Measurements from ENCODE around the gene PTAR1. TPM values are rescaled to one million over a fixed set of nuclear protein-coding genes. Genes with fewer than 3 reads are reported as not detected.
A peak's percentile ranks its signal among the peaks of the same experiment; 100 is the strongest.

Gene PTAR1
- total RNA-seq, 2 experiments from 2014 or later, result 35.2 to 37.1 TPM

DNA sequence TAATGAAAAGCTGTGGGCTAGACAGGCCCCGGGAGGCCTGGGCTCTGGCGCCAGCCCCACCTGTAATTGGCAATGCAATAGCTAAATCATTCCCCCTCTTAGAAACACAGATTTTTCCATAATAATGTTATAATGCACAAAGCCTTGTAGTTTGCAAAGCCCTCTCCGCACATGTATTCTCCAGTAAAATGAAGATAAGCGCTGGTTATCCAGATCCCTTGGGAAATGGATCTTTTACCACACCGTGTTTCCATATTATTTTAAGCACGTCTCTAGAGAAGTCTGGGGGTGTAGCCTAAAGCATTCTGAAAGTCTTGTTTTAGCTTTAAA lies 86.5 kb downstream of the PTAR1 start:
- H3K27me3 Mint-ChIP-seq, result peaks cover 19% of the 10 kb centered on the region
- DNase-seq (no peak), ATAC-seq (no peak)
- H3K4me3 Mint-ChIP-seq, result peak overlapping the region; percentile 67
- POLR2A ChIA-PET, result no interaction called here
- no peaks in the 10 kb centered on the region for H3K9me3 Mint-ChIP-seq (ENCODE audit: low read depth)
- intact Hi-C loops (cut with DNase I, micrococcal nuclease), result loop anchor here (1.0 to 5.0 kb wide), 4 partner anchors 204 to 584 kb away; partner anchors contain the start of gene SMC5 (in 1 of the 2)
- no peak overlapping the region for H3K27ac Mint-ChIP-seq
- no peaks in the 10 kb centered on the region for H3K36me3 Mint-ChIP-seq (ENCODE audit: low read depth)
- CTCF ChIA-PET, result interaction anchor here (0.5 to 2.8 kb wide), 18 partner anchors 10 to 291 kb away, joined by 3 to 9 read pairs (median 4); partner anchors contain the start of gene PTAR1
- H3K4me1 Mint-ChIP-seq, result no peaks in the 10 kb centered on the region

DNA sequence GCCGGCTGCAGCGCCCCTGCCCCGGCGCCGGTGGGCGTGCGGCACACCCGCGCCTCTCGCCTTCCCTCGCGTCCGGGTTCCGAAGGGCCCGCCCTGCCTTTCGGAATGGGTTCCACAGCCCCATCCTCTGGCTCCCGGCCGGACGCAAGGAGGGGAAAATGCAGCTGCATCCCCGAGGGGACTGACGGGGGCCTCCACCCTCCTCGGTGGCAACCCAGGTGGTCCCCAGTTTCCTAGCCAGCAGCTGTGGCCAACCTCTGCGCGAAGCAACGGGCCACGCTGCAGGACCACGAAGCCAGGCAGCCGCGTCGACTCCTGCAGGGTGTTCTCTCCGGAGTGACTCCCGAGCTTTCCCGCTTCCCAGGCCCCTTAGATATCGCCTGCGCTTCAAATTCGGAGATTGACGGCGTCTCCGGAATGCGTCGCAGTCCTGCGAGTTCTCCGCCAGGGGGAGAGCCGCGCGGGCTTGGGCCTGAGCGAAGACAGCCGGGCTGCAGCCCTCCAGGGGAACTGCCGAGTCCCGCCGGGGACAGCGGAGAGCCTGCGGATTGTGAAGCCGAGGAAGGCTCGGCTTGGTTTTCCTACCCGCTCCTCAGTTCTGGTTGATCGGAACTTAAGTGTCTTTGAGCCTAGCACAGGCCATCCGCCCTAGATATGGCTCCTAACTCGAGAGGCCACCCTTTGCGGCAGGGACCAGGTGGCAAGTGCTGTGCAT lies 87.1 kb downstream of the PTAR1 start:
- peak; percentile 87 for DNase-seq
- no peaks in the 10 kb centered on the region for H3K36me3 Mint-ChIP-seq (ENCODE audit: low read depth)
- ChIA-PET CTCF (interaction anchor here (0.5 to 2.8 kb wide), 20 partner anchors 10 to 292 kb away, joined by 3 to 9 read pairs (median 4); partner anchors contain the start of gene PTAR1), POLR2A (no interaction called here)
- no peak overlapping the region for H3K27ac Mint-ChIP-seq
- intact Hi-C loops (cut with DNase I, micrococcal nuclease), result loop anchor here (1.0 to 5.0 kb wide), 5 partner anchors 87 to 585 kb away; partner anchors contain the start of gene SMC5 (in 1 of the 2)
- H3K27me3 Mint-ChIP-seq, result peaks cover 19% of the 10 kb centered on the region
- ATAC-seq, result peak; percentile 91
- peak overlapping the region; percentile 67 for H3K4me3 Mint-ChIP-seq
- no peaks in the 10 kb centered on the region for H3K9me3 Mint-ChIP-seq (ENCODE audit: low read depth)
- no peaks in the 10 kb centered on the region for H3K4me1 Mint-ChIP-seq

DNA sequence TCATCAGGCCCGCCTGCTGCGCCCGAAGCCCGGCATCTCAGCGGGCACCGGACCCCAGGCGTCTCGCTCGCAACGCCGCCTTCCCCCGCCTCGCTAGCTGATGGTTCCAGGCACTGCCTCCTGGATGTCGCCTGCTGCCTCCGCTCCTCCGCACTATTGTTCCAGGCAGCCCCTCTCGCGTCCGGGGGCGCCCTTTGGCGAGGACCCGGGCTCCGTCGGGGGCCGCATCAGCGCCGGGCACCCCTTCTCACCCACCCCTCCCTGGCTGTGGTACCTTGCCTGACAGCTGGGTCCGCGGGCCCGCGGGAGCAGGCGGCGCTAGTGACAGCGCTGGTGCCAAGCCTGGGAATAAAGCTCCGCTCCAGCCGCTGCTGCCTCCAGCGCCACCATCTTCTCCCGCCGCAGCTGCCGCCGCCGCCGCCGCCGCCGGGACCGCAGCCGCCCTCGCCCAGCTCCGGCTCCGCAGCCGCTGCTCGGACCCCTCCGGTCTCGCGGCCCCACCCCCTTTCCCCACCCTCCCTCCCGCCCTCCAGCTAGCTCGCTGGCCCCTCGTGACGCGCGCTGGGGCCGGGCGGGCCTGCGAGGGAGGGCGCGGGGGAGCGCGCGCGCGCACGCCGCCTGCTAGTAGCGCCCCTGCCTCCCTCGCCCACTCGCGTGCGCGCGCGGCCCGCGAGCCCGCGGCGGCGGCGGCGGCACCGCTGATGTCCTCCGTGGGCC lies 87.8 kb downstream of the PTAR1 start, which contains the start of gene APBA1:
TSS of gene APBA1 (minus strand) at position 493 of the 717 bp plus-strand sequence.
- Mint-ChIP-seq H3K36me3 (ENCODE audit: low read depth) (no peaks in the 10 kb centered on the region), H3K4me1 (no peaks in the 10 kb centered on the region), H3K4me3 (peak within 1 kb of the TSS; percentile 67), H3K27ac (no peak within 1 kb of the TSS), H3K9me3 (ENCODE audit: low read depth) (no peaks in the 10 kb centered on the region), H3K27me3 (peaks cover 19% of the 10 kb centered on the region)
- intact Hi-C loops (cut with DNase I, micrococcal nuclease), result loop anchor here (1.0 to 5.0 kb wide), 3 partner anchors 87 to 585 kb away; partner anchors contain the start of gene SMC5 (in 1 of the 2)
- CTCF ChIA-PET, result interaction anchor here (0.5 to 2.8 kb wide), 12 partner anchors 9 to 248 kb away, joined by 3 to 9 read pairs (median 4); no protein-coding TSS in a partner anchor
- DNase-seq (peak; percentile 59), ATAC-seq (peak; percentile 40)
- POLR2A ChIA-PET, result no interaction called here

DNA sequence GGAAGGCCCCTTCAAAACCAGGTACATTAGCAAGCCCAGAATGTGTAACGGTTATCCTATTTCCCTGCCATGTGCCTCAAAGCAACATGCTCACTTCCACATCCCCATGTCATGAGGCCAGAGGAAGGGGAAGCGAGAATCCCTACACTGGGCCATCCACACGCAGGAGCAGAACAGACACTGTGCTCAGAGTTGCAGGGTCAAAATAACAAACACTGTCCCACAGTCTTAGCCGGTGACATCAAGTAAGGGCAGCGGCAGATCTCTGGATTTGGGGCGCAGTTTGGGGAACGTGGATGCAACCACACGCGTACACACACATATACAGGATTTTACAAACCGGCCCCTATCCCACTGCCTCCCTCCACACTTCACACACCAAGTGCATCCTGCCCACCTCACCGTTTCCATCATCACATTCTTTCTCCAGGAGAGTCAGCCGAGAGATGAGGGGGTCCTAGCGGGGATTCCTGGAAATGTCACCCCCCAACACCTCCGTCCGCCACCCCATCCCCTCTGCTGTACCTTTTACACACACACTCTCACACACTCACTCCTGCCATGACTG lies 88.4 kb downstream of the PTAR1 start:
- ChIA-PET CTCF (interaction anchor here (0.5 to 2.8 kb wide), 5 partner anchors 11 to 227 kb away, joined by 3 to 9 read pairs (median 4); no protein-coding TSS in a partner anchor), POLR2A (no interaction called here)
- no peaks in the 10 kb centered on the region for H3K36me3 Mint-ChIP-seq (ENCODE audit: low read depth)
- intact Hi-C loops (cut with DNase I, micrococcal nuclease), result loop anchor here in 1 of 2 experiments (5.0 kb wide), 1 partner anchor 586 kb away; the partner anchor contains the start of gene SMC5
- H3K4me1 Mint-ChIP-seq, result no peaks in the 10 kb centered on the region
- ATAC-seq (no peak), DNase-seq (no peak)
- no peaks in the 10 kb centered on the region for H3K9me3 Mint-ChIP-seq (ENCODE audit: low read depth)
- peaks cover 19% of the 10 kb centered on the region for H3K27me3 Mint-ChIP-seq
- no peak overlapping the region for H3K27ac Mint-ChIP-seq
- H3K4me3 Mint-ChIP-seq, result peak overlapping the region; percentile 55

DNA sequence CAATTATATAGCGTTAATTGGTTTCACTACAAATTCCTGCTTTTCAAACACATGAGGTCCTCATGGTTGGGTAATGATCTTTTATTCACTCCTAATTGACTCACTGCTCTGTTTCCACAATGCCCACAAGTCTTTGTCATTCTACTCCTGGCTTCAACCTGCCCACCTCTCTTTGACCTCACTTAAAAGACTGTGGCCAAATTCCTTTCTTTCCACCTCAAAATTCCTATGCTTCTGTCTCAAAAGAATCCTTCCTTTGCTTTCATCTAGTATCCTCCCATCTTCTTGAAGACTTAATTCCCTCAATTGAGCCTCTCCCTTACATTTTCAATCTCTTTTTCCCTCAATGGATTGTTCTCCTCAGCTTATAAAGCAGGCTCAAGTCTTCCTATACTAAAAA lies 92.5 kb downstream of the PTAR1 start:
- Mint-ChIP-seq H3K4me1 (no peaks in the 10 kb centered on the region), H3K9me3 (ENCODE audit: low read depth) (no peaks in the 10 kb centered on the region), H3K27ac (no peak overlapping the region), H3K36me3 (ENCODE audit: low read depth) (no peaks in the 10 kb centered on the region), H3K27me3 (peaks cover 21% of the 10 kb centered on the region), H3K4me3 (no peak overlapping the region)
- ChIA-PET POLR2A (no interaction called here), CTCF (interaction anchor here (0.7 kb wide), 1 partner anchor 246 kb away, joined by 3 read pairs; no protein-coding TSS in a partner anchor)
- intact Hi-C loops (cut with DNase I, micrococcal nuclease), result no loop called here
- no peak for DNase-seq
- no peak for ATAC-seq

DNA sequence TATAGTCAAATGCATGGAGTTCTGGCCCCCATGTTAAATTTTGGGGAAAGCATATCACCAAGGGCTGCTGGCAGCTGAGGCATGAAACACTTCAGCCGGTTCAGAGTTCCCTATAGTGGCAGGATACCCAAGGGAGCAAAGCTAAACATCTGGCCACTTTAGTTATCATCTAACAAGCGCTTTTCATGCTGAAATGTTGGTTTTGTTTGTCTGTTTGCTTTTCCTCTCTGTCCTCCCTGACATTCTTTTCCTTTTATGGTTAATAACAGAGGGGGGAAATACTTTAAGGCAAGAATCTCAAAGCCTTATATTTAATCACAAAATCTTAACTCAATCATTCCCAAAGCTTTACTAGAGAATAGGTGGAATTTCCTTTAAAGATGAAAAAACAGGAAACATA lies 99.5 kb downstream of the PTAR1 start:
- ChIA-PET CTCF (interaction anchor here (1.1 to 1.7 kb wide), 2 partner anchors 12 to 13 kb away, joined by 3 to 8 read pairs; partner anchors contain the start of gene APBA1), POLR2A (no interaction called here)
- DNase-seq, result no peak
- H3K9me3 Mint-ChIP-seq (ENCODE audit: low read depth), result no peaks in the 10 kb centered on the region
- H3K4me3 Mint-ChIP-seq, result no peak overlapping the region
- no peak for ATAC-seq
- H3K27ac Mint-ChIP-seq, result no peak overlapping the region
- no peaks in the 10 kb centered on the region for H3K4me1 Mint-ChIP-seq
- no peaks in the 10 kb centered on the region for H3K36me3 Mint-ChIP-seq (ENCODE audit: low read depth)
- peaks cover 14% of the 10 kb centered on the region for H3K27me3 Mint-ChIP-seq
- intact Hi-C loops (cut with DNase I, micrococcal nuclease), result no loop called here

Other genes with a start within 250 kb of the PTAR1 start
- under 1 TPM; 0.16 to 0.35 TPM for gene APBA1, start 87.6 kb downstream of the PTAR1 start, total RNA-seq
- gene CFAP95, start 60.8 kb upstream of the PTAR1 start, total RNA-seq, result not detected